Measurements from ENCODE around the gene WRAP53. TPM values are rescaled to one million over a fixed set of nuclear protein-coding genes. Genes with fewer than 3 reads are reported as not detected.

The WRAP53 gene
- total and polyA plus RNA-seq, 5 donors = 4.0 to 6.3 (median 4.9) TPM

GRCh38 chr17:7721612-7722011 is 33.3 kb downstream of the WRAP53 start:
- WGBS = 59% methylated on average over 2 of the region's 2 CpGs
- DNase-seq (no peak), ATAC-seq (no peak)
- H3K4me1 ChIP-seq (ENCODE audit: control insufficient read depth, insufficient read depth, low read length) = no peaks in the 10 kb centered on the region
- intact Hi-C loops (cut with DNase I) = no loop called here
- no peaks in the 10 kb centered on the region for H3K27me3 ChIP-seq (ENCODE audit: control insufficient read depth, insufficient read depth)
- no peak overlapping the region for H3K27ac ChIP-seq (ENCODE audit: low read length)
- no peak overlapping the region for H3K4me3 ChIP-seq (ENCODE audit: low read length)
- H3K9me3 ChIP-seq (ENCODE audit: control insufficient read depth, low read length) = no peaks in the 10 kb centered on the region

- intact Hi-C loops (cut with DNase I) = no loop called here
- Histone ChIP-seq H3K27me3 (ENCODE audit: control insufficient read depth, insufficient read depth) (no peaks in the 10 kb centered on the region), H3K9me3 (ENCODE audit: control insufficient read depth, low read length) (no peaks in the 10 kb centered on the region), H3K4me1 (ENCODE audit: control insufficient read depth, insufficient read depth, low read length) (no peaks in the 10 kb centered on the region), H3K4me3 (ENCODE audit: low read length) (no peak overlapping the region), H3K27ac (ENCODE audit: low read length) (no peak overlapping the region)
- 49% methylated on average over 3 of the region's 3 CpGs for WGBS
- ATAC-seq (no peak), DNase-seq (no peak)
Observed at GRCh38 chr17:7727886-7728285, 39.6 kb downstream of the WRAP53 start.

GRCh38 chr17:7729816-7730215 is 41.5 kb downstream of the WRAP53 start:
- no peaks in the 10 kb centered on the region for H3K4me1 ChIP-seq (ENCODE audit: control insufficient read depth, insufficient read depth, low read length)
- H3K4me3 ChIP-seq (ENCODE audit: low read length) = no peak overlapping the region
- intact Hi-C loops (cut with DNase I) = no loop called here
- no peak for DNase-seq
- H3K27ac ChIP-seq (ENCODE audit: low read length) = no peak overlapping the region
- H3K27me3 ChIP-seq (ENCODE audit: control insufficient read depth, insufficient read depth) = no peaks in the 10 kb centered on the region
- 52% methylated on average over 1 of the region's 1 CpG for WGBS
- no peak for ATAC-seq
- H3K9me3 ChIP-seq (ENCODE audit: control insufficient read depth, low read length) = no peaks in the 10 kb centered on the region

GRCh38 chr17:7732981-7733539 is 44.8 kb downstream of the WRAP53 start:
- H3K9me3 ChIP-seq (ENCODE audit: control insufficient read depth, low read length) = no peaks in the 10 kb centered on the region
- ATAC-seq (no peak), DNase-seq (no peak)
- H3K4me1 ChIP-seq (ENCODE audit: control insufficient read depth, insufficient read depth, low read length) = no peaks in the 10 kb centered on the region
- H3K27me3 ChIP-seq (ENCODE audit: control insufficient read depth, insufficient read depth) = no peaks in the 10 kb centered on the region
- H3K4me3 ChIP-seq (ENCODE audit: low read length) = no peak overlapping the region
- intact Hi-C loops (cut with DNase I) = no loop called here
- WGBS = 89% methylated on average over 14 of the region's 14 CpGs
- H3K27ac ChIP-seq (ENCODE audit: low read length) = no peak overlapping the region

GRCh38 chr17:7737601-7738000 is 49.3 kb downstream of the WRAP53 start:
- Histone ChIP-seq H3K9me3 (ENCODE audit: control insufficient read depth, low read length) (no peaks in the 10 kb centered on the region), H3K4me3 (ENCODE audit: low read length) (no peak overlapping the region), H3K27me3 (ENCODE audit: control insufficient read depth, insufficient read depth) (no peaks in the 10 kb centered on the region), H3K4me1 (ENCODE audit: control insufficient read depth, insufficient read depth, low read length) (no peaks in the 10 kb centered on the region), H3K27ac (ENCODE audit: low read length) (no peak overlapping the region)
- ATAC-seq (no peak), DNase-seq (no peak)
- intact Hi-C loops (cut with DNase I) = no loop called here
- WGBS = 81% methylated on average over 5 of the region's 5 CpGs

- DNase-seq (no peak), ATAC-seq (no peak)
- H3K27ac ChIP-seq (ENCODE audit: low read length) = no peak overlapping the region
- intact Hi-C loops (cut with DNase I) = loop anchor here in 1 of 4 donors (5.0 to 10.0 kb wide), 2 partner anchors 83 to 115 kb away; partner anchors contain the start of genes CYB5D1, NAA38 and TMEM88
- no peaks in the 10 kb centered on the region for H3K4me1 ChIP-seq (ENCODE audit: control insufficient read depth, insufficient read depth, low read length)
- H3K9me3 ChIP-seq (ENCODE audit: control insufficient read depth, low read length) = no peaks in the 10 kb centered on the region
- H3K4me3 ChIP-seq (ENCODE audit: low read length) = no peak overlapping the region
- WGBS = 60% methylated on average over 14 of the region's 14 CpGs
- H3K27me3 ChIP-seq (ENCODE audit: control insufficient read depth, insufficient read depth) = no peaks in the 10 kb centered on the region
Observed at GRCh38 chr17:7739746-7740145, 51.5 kb downstream of the WRAP53 start.

GRCh38 chr17:7740481-7741001 is 52.3 kb downstream of the WRAP53 start:
- H3K4me3 ChIP-seq (ENCODE audit: low read length) = no peak overlapping the region
- peak; percentile 34 to 73 (median 63) for DNase-seq
- intact Hi-C loops (cut with DNase I) = loop anchor here in 1 of 4 donors (5.0 to 10.0 kb wide), 2 partner anchors 82 to 114 kb away; partner anchors contain the start of genes CYB5D1, NAA38 and TMEM88
- no peaks in the 10 kb centered on the region for H3K4me1 ChIP-seq (ENCODE audit: control insufficient read depth, insufficient read depth, low read length)
- no peak overlapping the region for H3K27ac ChIP-seq (ENCODE audit: low read length)
- H3K9me3 ChIP-seq (ENCODE audit: control insufficient read depth, low read length) = no peaks in the 10 kb centered on the region
- 41% methylated on average over 42 of the region's 42 CpGs for WGBS
- no peaks in the 10 kb centered on the region for H3K27me3 ChIP-seq (ENCODE audit: control insufficient read depth, insufficient read depth)
- no peak for ATAC-seq

GRCh38 chr17:7742729-7743128 is 54.5 kb downstream of the WRAP53 start:
- H3K9me3 ChIP-seq (ENCODE audit: control insufficient read depth, low read length) = no peaks in the 10 kb centered on the region
- ATAC-seq (no peak), DNase-seq (no peak)
- intact Hi-C loops (cut with DNase I) = loop anchor here in 1 of 4 donors (5.0 to 10.0 kb wide), 2 partner anchors 80 to 112 kb away; partner anchors contain the start of genes CYB5D1, NAA38 and TMEM88
- 63% methylated on average over 10 of the region's 10 CpGs for WGBS
- H3K4me1 ChIP-seq (ENCODE audit: control insufficient read depth, insufficient read depth, low read length) = no peaks in the 10 kb centered on the region
- H3K4me3 ChIP-seq (ENCODE audit: low read length) = no peak overlapping the region
- H3K27me3 ChIP-seq (ENCODE audit: control insufficient read depth, insufficient read depth) = no peaks in the 10 kb centered on the region
- no peak overlapping the region for H3K27ac ChIP-seq (ENCODE audit: low read length)

- intact Hi-C loops (cut with DNase I) = loop anchor here in 1 of 4 donors (5.0 to 10.0 kb wide), 2 partner anchors 78 to 110 kb away; partner anchors contain the start of genes CYB5D1, NAA38 and TMEM88
- no peak overlapping the region for H3K27ac ChIP-seq (ENCODE audit: low read length)
- ATAC-seq (no peak), DNase-seq (no peak)
- 68% methylated on average over 8 of the region's 8 CpGs for WGBS
- no peaks in the 10 kb centered on the region for H3K9me3 ChIP-seq (ENCODE audit: control insufficient read depth, low read length)
- no peaks in the 10 kb centered on the region for H3K27me3 ChIP-seq (ENCODE audit: control insufficient read depth, insufficient read depth)
- H3K4me1 ChIP-seq (ENCODE audit: control insufficient read depth, insufficient read depth, low read length) = peaks cover 5% of the 10 kb centered on the region
- H3K4me3 ChIP-seq (ENCODE audit: low read length) = no peak overlapping the region
Observed at GRCh38 chr17:7744416-7744815, 56.1 kb downstream of the WRAP53 start.

- Histone ChIP-seq H3K27me3 (ENCODE audit: control insufficient read depth, insufficient read depth) (no peaks in the 10 kb centered on the region), H3K27ac (ENCODE audit: low read length) (no peak overlapping the region), H3K4me3 (ENCODE audit: low read length) (no peak overlapping the region), H3K9me3 (ENCODE audit: control insufficient read depth, low read length) (no peaks in the 10 kb centered on the region), H3K4me1 (ENCODE audit: control insufficient read depth, insufficient read depth, low read length) (peaks cover 5% of the 10 kb centered on the region)
- 63% methylated on average over 7 of the region's 7 CpGs for WGBS
- ATAC-seq = peak in 1 of 2 donors; percentile 49
- intact Hi-C loops (cut with DNase I) = loop anchor here in 2 of 4 donors (5.0 to 10.0 kb wide), 2 partner anchors 109 to 246 kb away; partner anchors contain the start of genes CYB5D1 (in 1 of the 2), NAA38 (in 1 of the 2) and TMEM88 (in 1 of the 2)
- DNase-seq = no peak
Observed at GRCh38 chr17:7745748-7746470, 57.6 kb downstream of the WRAP53 start.

GRCh38 chr17:7747635-7748071 is 59.4 kb downstream of the WRAP53 start:
- DNase-seq = no peak
- Histone ChIP-seq H3K27me3 (ENCODE audit: control insufficient read depth, insufficient read depth) (no peaks in the 10 kb centered on the region), H3K9me3 (ENCODE audit: control insufficient read depth, low read length) (no peaks in the 10 kb centered on the region), H3K4me3 (ENCODE audit: low read length) (no peak overlapping the region), H3K27ac (ENCODE audit: low read length) (no peak overlapping the region), H3K4me1 (ENCODE audit: control insufficient read depth, insufficient read depth, low read length) (peaks cover 5% of the 10 kb centered on the region)
- intact Hi-C loops (cut with DNase I) = loop anchor here in 2 of 4 donors (5.0 to 10.0 kb wide), 2 partner anchors 107 to 245 kb away; partner anchors contain the start of genes CYB5D1 (in 1 of the 2), NAA38 (in 1 of the 2) and TMEM88 (in 1 of the 2)
- 27% methylated on average over 4 of the region's 4 CpGs for WGBS
- no peak for ATAC-seq

Data from right cardiac atrium (tissue), 5 donors.